ENCODE results near the gene ATPAF1.
"Not testable (repeated sequence)": the region's sequence is repeated elsewhere in the genome, so short reads cannot be mapped to it uniquely, and the experiment has no call there.

Gene ATPAF1

DNA sequence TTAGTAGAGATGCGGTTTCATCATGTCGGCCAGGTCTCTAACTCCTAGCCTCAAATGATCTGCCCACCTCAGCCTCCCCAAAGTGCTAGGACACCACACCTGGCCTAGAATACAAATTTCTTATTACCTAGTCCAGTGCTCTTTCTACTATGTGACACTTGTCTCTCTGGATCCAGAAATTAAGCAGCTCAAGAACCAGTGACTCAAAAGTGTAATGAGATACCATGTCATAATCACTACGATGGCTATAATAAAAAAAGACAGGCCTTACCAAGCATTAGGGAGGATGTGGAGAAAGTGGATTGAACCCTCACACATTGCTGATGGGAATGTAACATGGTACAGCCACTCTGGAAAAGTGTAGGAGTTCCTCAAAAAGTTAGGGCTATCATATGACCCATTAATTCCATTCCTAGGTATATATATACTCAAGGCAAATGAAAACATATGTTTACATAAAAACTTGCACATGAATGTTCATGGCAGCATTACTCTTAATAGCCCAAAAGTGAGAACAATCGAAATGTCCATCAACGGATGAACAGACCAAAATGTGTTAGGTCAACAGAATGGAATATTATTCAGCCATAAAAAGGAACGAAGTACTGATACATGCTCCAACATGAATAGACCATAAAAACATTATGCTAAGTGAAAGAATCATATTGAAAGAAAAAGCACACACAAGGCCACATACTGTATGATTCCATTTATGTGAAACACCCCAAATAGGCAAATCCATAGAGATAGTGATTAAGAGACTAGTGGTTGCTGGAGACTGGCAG lies 11.8 kb upstream of the ATPAF1 start:
- no peak for DNase-seq

DNA sequence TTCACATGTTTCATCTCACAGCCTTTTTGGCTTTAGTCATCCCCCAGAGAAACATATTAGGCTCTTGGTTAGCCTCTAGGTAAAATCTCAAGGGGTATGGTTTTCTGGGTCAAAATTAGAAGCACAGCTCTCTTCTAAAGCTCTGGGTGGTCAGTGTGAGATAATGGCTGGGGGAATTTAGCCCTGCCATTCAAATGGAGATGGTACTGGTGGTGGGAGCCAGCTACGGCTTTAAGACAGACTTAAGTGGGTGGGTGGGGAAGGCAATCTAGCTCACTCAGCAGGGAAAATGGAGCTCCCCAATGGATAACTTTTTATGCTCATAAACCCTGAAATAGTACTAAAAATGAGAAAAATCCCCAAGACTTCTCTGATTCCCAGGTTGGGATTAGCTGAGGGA lies 9.2 kb upstream of the ATPAF1 start:
- DNase-seq: no peak

- no peak for DNase-seq
Measured at GRCh38 chr1:46676531-46676930, 8.4 kb upstream of the ATPAF1 start.

DNA sequence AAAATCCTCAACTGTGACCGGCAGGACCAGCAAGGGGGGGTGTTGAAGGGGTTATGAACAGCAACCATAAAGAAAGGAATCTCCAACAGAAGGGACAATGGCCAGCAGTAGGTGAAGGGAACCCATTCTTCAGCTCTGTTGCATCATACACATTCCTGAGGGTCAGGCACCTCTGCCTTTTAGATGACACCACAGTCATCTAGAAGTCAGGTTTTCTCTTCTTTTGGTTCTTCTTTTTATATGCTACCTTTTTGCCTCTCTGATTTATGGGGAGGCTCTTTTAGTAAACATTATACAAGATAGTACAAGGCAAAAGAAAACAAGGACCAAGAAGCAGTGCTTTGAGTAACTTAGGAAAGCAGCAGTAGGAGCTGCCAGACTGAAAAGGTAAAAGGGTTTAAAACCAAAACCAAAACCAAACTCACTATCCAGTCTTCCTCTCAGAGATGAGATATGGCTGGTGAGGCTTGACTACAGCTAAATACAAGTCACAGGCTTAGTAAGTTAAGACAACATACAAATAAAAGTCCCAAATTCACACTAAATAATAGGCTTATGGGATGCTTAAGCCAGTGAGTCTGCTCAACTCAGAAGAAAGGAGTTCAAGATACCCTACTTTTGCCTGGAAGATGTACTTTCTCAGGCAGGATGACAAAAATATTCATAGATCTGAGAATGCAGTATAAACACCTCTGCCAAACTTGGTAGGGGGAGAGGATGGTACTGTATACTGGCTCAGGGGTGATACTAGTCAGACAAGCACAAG lies 7.6 kb upstream of the ATPAF1 start:
- no peak for DNase-seq

- DNase-seq: no peak
Measured at GRCh38 chr1:46673749-46674182, 5.6 kb upstream of the ATPAF1 start.

DNA sequence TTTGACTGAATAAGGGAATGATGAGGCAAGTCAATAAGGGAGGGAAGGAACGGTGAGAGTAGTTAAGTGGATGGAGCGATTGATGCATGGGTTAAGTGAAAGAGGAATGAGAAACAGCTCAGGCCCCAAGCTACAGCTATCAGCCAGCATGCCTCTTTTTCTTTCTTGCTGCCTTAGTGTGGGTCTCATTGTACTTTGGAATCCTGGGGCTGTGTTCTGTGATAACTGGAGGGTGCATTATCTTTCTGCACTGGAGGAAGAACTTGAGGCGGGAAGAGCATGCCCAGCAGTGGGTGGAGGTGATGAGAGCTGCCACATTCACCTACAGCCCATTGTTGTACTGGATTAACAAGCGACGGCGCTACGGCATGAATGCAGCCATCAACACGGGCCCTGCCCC lies 4.5 kb upstream of the ATPAF1 start:
- no peak for DNase-seq

DNA sequence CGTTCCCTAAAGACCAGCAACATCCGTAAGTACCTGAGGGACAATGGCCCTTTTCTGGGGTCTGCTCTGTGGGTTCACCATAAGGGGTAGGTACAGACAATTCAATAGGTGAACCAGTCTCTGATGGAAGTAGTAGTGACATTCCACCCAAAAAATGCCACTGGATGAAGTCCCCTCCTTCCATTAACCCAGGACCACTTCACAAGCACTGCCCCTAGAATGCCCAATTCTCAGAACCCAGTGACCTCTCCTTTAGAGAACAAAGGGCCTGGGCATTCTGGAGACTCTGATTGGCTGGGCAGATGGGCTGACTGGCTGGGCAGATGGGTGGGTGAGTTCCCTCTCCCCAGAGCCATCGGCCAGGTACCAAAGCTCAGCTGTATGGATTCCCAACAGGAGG lies 3.4 kb upstream of the ATPAF1 start, which contains the start of gene TEX38:
Gene TEX38, plus strand, starts transcription at position 301 of the 400 bp plus-strand sequence. Its CDS starts 81 bp downstream, at position 382.
- DNase-seq: no peak

- no peak for DNase-seq
Measured at GRCh38 chr1:46670134-46670533, 2.0 kb upstream of the ATPAF1 start.

DNA sequence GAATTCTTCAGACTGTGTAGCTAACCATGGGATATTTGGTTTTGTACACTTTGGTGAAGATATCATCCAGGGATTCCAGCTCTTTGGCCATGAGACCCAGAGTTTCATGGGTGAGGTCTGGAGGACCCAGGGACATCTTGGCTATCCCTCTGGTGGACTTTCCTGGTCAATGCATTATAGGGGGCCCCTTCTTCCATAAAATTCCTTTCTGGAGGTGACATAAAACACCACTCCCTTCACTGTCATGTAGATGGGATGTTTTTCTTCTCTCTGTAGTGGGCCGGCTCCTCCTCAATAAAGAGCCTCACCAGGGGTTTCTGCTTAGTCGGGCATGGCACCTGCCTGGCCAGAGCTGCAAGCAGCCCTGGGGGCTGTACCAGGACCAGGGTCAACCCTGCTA lies 2.2 kb downstream of the ATPAF1 start:
- DNase-seq: no peak

DNA sequence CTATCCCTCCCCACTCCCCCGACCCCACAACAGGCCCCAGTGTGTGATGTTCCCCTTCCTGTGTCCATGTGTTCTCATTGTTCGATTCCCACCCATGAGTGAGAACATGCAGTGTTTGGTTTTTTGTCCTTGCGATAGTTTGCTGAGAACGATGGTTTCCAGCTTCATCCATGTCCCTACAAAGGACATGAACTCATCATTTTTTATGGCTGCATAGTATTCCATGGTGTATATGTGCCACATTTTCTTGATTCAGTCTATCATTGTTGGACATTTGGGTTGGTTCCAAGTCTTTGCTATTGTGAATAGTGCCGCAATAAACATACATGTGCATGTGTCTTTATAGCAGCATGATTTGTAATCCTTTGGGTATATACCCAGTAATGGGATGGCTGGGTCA lies 5.2 kb downstream of the ATPAF1 start:
- DNase-seq: not testable (repeated sequence)

- DNase-seq: not testable (repeated sequence)
Measured at GRCh38 chr1:46660116-46660515, 8.0 kb downstream of the ATPAF1 start.

- DNase-seq: no peak
Measured at GRCh38 chr1:46659307-46659870, 8.8 kb downstream of the ATPAF1 start.

- DNase-seq: no peak
Measured at GRCh38 chr1:46657775-46658174, 10.4 kb downstream of the ATPAF1 start.

GRCh38 chr1:46656643-46657042 lies 11.5 kb downstream of the ATPAF1 start:
- no peak for DNase-seq

GRCh38 chr1:46655848-46656247 lies 12.3 kb downstream of the ATPAF1 start:
- DNase-seq: no peak

GRCh38 chr1:46654698-46655097 lies 13.5 kb downstream of the ATPAF1 start:
- not testable (repeated sequence) for DNase-seq

DNA sequence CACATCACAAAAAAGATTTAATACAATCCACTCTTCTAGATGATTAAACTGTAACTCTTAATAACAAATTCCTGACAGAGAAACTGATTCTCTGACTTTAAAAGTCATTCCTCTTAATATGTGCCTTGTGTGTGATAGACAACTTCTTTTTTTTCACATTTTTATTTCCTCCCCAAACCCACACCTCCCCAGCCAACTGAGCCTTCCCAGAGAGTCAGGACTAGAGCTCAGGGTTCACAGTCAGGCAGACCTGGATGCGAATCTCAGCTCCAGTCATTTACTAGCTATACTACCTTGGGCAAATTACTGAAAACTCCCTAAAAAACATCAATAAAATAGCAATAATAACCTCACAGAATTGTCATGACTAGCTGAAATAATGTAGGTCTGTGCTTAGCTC lies 14.2 kb downstream of the ATPAF1 start:
- no peak for DNase-seq

DNA sequence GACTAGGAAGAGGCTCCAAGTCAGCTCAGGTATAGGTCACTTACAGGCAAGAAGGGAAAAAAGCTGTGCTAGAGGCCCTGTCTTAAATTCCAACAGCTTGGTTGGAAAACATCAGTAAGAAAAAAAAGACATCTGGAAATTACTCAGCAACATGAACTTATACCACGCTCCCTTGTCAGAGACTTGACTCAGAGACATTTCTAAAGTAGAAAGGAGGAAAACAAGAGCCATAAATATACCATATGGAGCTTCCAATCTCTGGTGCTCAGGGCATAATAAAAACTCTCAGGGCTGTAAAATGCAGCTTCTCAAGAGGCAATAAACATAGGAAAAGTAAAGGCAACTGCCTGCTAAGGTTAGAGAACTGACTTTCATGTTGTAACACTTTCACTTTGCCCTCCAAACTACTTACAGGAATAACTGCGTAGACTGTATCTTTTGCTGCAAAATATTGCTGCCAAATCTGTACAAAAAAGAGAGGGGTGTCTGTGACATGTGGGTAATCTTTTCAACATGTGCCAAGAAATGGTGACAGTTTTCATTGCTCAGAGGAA lies 14.7 kb downstream of the ATPAF1 start:
- no peak for DNase-seq

DNA sequence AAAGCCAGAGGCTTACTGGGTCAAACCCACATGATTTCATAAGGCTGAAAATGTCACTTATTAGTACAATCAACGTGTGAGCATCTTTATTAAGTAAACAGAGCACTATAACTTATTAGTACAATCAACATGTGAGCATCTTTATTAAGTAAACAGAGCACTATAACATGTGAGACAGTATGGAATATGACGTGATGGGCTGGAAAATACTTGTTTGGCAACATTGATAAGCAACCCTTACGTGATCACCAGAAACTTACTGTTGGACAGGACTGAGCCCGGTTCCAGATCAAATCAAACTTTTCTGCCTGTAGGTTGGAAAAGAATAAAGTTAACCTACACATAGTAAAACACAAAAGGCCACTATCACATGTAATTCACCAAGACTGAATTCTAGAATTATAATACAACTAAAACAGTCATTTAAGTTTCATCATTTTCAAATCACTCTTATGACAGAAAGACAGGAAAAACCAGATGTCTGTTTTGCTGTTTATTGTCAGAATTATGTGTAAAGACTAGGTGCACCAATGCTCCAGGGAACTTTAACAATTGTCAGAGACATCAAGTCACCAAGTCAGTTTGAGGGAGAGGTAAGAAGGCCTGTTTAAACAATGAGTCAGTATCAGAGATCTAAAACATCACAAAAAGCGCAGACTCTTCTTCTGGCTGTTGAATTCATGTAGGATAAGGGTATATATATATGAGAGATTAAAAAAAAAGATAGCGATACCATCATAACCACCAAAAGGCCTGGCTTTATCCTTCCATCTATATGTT lies 15.7 kb downstream of the ATPAF1 start:
- no peak for DNase-seq

DNA sequence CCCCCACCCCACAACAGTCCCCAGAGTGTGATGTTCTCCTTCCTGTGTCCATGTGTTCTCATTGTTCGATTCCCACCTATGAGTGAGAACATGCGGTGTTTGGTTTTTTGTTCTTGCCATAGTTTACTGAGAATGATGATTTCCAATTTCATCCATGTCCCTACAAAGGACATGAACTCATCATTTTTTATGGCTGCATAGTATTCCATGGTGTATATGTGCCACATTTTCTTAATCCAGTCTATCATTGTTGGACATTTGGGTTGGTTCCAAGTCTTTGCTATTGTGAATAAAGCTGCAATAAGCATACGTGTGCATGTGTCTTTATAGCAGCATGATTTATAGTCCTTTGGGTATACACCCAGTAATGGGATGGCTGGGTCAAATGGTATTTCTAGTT lies 17.0 kb downstream of the ATPAF1 start:
- DNase-seq: not testable (repeated sequence)

GRCh38 chr1:46650491-46650890 lies 17.7 kb downstream of the ATPAF1 start:
- no peak for DNase-seq

GRCh38 chr1:46649764-46650163 lies 18.4 kb downstream of the ATPAF1 start:
- DNase-seq: no peak

DNA sequence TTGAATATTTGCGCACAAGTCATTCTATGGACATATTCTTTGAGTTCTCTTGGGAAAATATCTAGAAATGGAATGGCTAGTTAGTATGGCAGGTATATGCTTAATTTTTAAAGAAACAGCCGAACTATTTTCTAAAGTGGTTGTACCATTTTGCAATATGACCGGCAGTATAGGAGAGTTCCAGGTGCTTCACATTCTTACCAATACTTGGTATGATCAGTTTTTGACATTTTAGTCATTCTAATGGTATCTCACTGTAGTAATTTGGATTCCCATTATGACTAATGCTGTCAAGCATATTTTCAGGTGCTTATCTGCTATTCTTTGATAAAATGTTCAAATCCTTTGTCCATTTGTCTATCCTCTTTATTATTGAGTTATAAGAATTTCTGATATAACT lies 20.6 kb downstream of the ATPAF1 start:
- no peak for DNase-seq

Data from NCI-H146 (cell line).